B cell (primary cell): ENCODE data around the gene RAD51AP2. TPM values are rescaled to one million over a fixed set of nuclear protein-coding genes. Genes with fewer than 3 reads are reported as not detected.
"Not testable (repeated sequence)": the region's sequence is repeated elsewhere in the genome, so short reads cannot be mapped to it uniquely, and the experiment has no call there.

Experiments used
- ATAC-seq: fragments of 200-7000 bp; cut with Tn5 transposase; one replicate; pipeline ENCODE4 v1.10.0; 2021; ENCODE audit warnings: low read depth, mild to moderate bottlenecking, moderate number of reproducible peaks, moderate library complexity
- CTCF ChIA-PET: fragments of 350-600 bp; sonication (Branson Sonifier 250); formaldehyde crosslinking; loops from one replicate; lab custom pipeline; 2021; ENCODE audit warnings: antibody characterized with exemption, inconsistent platforms; lab: Charles Lee
- POLR2A ChIA-PET: fragments of 350-600 bp; sonication (Branson Sonifier 250); formaldehyde crosslinking; loops from one replicate; lab custom pipeline; 2021; ENCODE audit warnings: antibody characterized with exemption; lab: Charles Lee
- DNase-seq: peaks from one replicate; pipeline ENCODE4 v3.0.0; 2013
- H2AFZ ChIP-seq: 2 replicates; pipeline ENCODE4 v1.6.1; 2012; ENCODE audit warnings: mild to moderate bottlenecking, low read depth, low read length; ENCODE audit not compliant: insufficient read depth, poor library complexity, severe bottlenecking
- H3K27ac ChIP-seq, 2 donors: 1 replicate in 1 of 2; 2 replicates in 1 of 2; pipeline ENCODE4 v1.5.1; 2012 to 2013; ENCODE audit warnings: low read length in 2 of 2, mild to moderate bottlenecking in 2 of 2, moderate library complexity in 1 of 2
- H3K27me3 ChIP-seq, 4 experiments: fragments of 200-600 bp in 1 of 4; sonication (generic) in 1 of 4; replicated peaks in 1 of 4; 1 replicate in 2 of 4; 2 replicates in 2 of 4; pipeline versions ENCODE4 v1.6.1 to v1.7.0; 2013 to 2016; ENCODE audit warnings: low read length in 3 of 4, mild to moderate bottlenecking in 2 of 4, mixed read lengths in 1 of 4, moderate library complexity in 1 of 4; ENCODE audit not compliant: insufficient read depth in 4 of 4, control insufficient read depth in 3 of 4; ENCODE audit errors: control extremely low read depth in 1 of 4
- H3K36me3 ChIP-seq, 2 experiments: replicated peaks in 1 of 2; 1 replicate in 1 of 2; 2 replicates in 1 of 2; pipeline versions ENCODE4 v1.6.1 to v1.7.1; 2013; ENCODE audit warnings: low read length in 1 of 2; ENCODE audit not compliant: insufficient read depth in 2 of 2, control insufficient read depth in 1 of 2; ENCODE audit errors: control extremely low read depth in 1 of 2, extremely low read depth in 1 of 2
- H3K4me1 ChIP-seq, 2 donors: fragments of 200-600 bp in 1 of 2; sonication (generic) in 1 of 2; 1 replicate in 1 of 2; 2 replicates in 1 of 2; pipeline versions ENCODE4 v1.5.1 to v1.6.1; 2013 to 2017; ENCODE audit warnings: low read length in 2 of 2; ENCODE audit not compliant: control insufficient read depth in 2 of 2, insufficient read depth in 2 of 2
- H3K4me2 ChIP-seq: replicated peaks from 2 replicates; pipeline ENCODE3; 2012; ENCODE audit warnings: mild to moderate bottlenecking, low read depth, low read length; ENCODE audit not compliant: poor library complexity, severe bottlenecking
- H3K4me3 ChIP-seq, 5 experiments: fragments of 200-600 bp in 1 of 5; sonication (generic) in 1 of 5; 1 replicate in 3 of 5; 2 replicates in 2 of 5; pipeline versions ENCODE4 v1.5.1 to v1.7.0; 2011 to 2016; ENCODE audit warnings: low read length in 4 of 5, mild to moderate bottlenecking in 4 of 5, low read depth in 2 of 5, control low read depth in 1 of 5, moderate library complexity in 1 of 5; ENCODE audit not compliant: insufficient read depth in 1 of 5; ENCODE audit errors: control extremely low read depth in 1 of 5, extremely low read depth in 1 of 5
- H3K79me2 ChIP-seq: fragments of 200-600 bp; sonication (generic); one replicate; pipeline ENCODE4 v1.6.0; 2016; ENCODE audit warnings: low read length; ENCODE audit not compliant: control insufficient read depth, insufficient read depth
- H3K9ac ChIP-seq: fragments of 200-600 bp; sonication (generic); 2 replicates; pipeline ENCODE4 v1.6.1; 2017; ENCODE audit warnings: mild to moderate bottlenecking, low read length, moderate library complexity
- H3K9me3 ChIP-seq, 3 donors: one replicate each; pipeline versions ENCODE4 v1.6.1 to v1.7.1; 2013; ENCODE audit warnings: low read length in 2 of 3; ENCODE audit not compliant: control insufficient read depth in 2 of 3, insufficient read depth in 1 of 3; ENCODE audit errors: control extremely low read depth in 1 of 3
- H4K20me1 ChIP-seq: 2 replicates; pipeline ENCODE4 v1.6.0; 2012; ENCODE audit warnings: mild to moderate bottlenecking, low read length; ENCODE audit not compliant: insufficient read depth, control insufficient read depth, poor library complexity, severe bottlenecking
- H3K27ac Mint-ChIP-seq: one replicate; pipeline ENCODE4 v1.8.0; 2021; ENCODE audit warnings: mixed read lengths
- H3K27me3 Mint-ChIP-seq: one replicate; pipeline ENCODE4 v1.8.0; 2021; ENCODE audit warnings: mixed read lengths
- H3K4me1 Mint-ChIP-seq: one replicate; pipeline ENCODE4 v1.8.0; 2021; ENCODE audit warnings: mixed read lengths
- H3K4me3 Mint-ChIP-seq: one replicate; pipeline ENCODE4 v1.8.0; 2021; ENCODE audit warnings: mixed read lengths
- H3K9me3 Mint-ChIP-seq: one replicate; pipeline ENCODE4 v1.8.0; 2022; ENCODE audit warnings: mixed read lengths; ENCODE audit not compliant: insufficient read depth
- CTCF ChIP-seq: fragments of 200-600 bp; IDR thresholded peaks from one replicate; pipeline ENCODE4 v1.8.0; 2022; ENCODE audit warnings: antibody characterized with exemption, mild to moderate bottlenecking
- EZH2 ChIP-seq: IDR thresholded peaks from 2 replicates; pipeline ENCODE4 v1.6.1; 2012; ENCODE audit warnings: borderline replicate concordance, low read depth, mild to moderate bottlenecking, moderate library complexity, low read length; ENCODE audit not compliant: insufficient read depth, poor library complexity, severe bottlenecking
- WGBS: methylation state at CpG from one replicate; pipeline ENCODE4 v1.1.5; 2013; ENCODE audit warnings: missing lambda C conversion rate; ENCODE audit not compliant: insufficient coverage; 5-methylcytosine and 5-hydroxymethylcytosine counted together
- intact Hi-C: fragments of 100-400 bp; cut with micrococcal nuclease; formaldehyde crosslinking; loops from one replicate; pipeline ENCODE4 v1.10.0; 2022
- polyA plus RNA-seq: library from polyadenylated mRNA; depleted of rRNA; stranded (reverse); fragments of >200 nt; gene quantifications from 2 replicates; pipeline ENCODE4 v1.2.3, GENCODE V29; 2012
- total RNA-seq, 2 donors: library from RNA; stranded (reverse); fragments of 120-200 nt in 1 of 2; gene quantifications; 1 replicate in 1 of 2; 2 replicates in 1 of 2; pipeline versions ENCODE4 v1.2.3 to v1.2.4, GENCODE V29; 2013 to 2022

Gene RAD51AP2
- total and polyA plus RNA-seq, 2 donors (not counting 1 experiment from before 2014, with no cell fraction given): not detected

GRCh38 chr2:17488610-17489009 lies 29.6 kb downstream of the RAD51AP2 start:
- CTCF ChIA-PET, ATAC-seq, H3K27ac Mint-ChIP-seq, H3K4me1 Mint-ChIP-seq, H3K27me3 ChIP-seq, H3K9ac ChIP-seq, H3K4me1 ChIP-seq, H3K36me3 ChIP-seq, H3K9me3 ChIP-seq, H3K9me3 Mint-ChIP-seq, H2AFZ ChIP-seq, H3K4me3 ChIP-seq, H3K79me2 ChIP-seq, H3K4me3 Mint-ChIP-seq, H3K27ac ChIP-seq, H4K20me1 ChIP-seq, H3K27me3 Mint-ChIP-seq, DNase-seq, H3K4me2 ChIP-seq, intact Hi-C loops, POLR2A ChIA-PET: not testable (repeated sequence)
- 100% methylated on average over 2 of the region's 4 CpGs for WGBS

- Histone ChIP-seq H3K36me3 (no peaks in the 10 kb centered on the region), H2AFZ (no peak overlapping the region), H3K27ac (no peak overlapping the region), H3K4me1 (no peaks in the 10 kb centered on the region), H3K4me2 (no peak overlapping the region), H3K9ac (no peak overlapping the region), H3K27me3 (no peaks in the 10 kb centered on the region), H3K4me3 (no peak overlapping the region), H3K9me3 (no peaks in the 10 kb centered on the region), H4K20me1 (no peaks in the 10 kb centered on the region), H3K79me2 (no peaks in the 10 kb centered on the region)
- Mint-ChIP-seq H3K4me1 (no peaks in the 10 kb centered on the region), H3K4me3 (no peak overlapping the region), H3K27me3 (peaks cover 4% of the 10 kb centered on the region), H3K9me3 (no peaks in the 10 kb centered on the region), H3K27ac (no peak overlapping the region)
- ATAC-seq (no peak), DNase-seq (no peak)
- ChIA-PET POLR2A (no interaction called here), CTCF (interaction anchor here (0.6 kb wide), 1 partner anchor 11 kb away, joined by 3 read pairs; no protein-coding TSS in a partner anchor)
- no CpG with 5 or more reads among the region's 1 CpG for WGBS
- intact Hi-C loops: no loop called here
- TF ChIP-seq EZH2 (no peak), CTCF (no peak)
Observed at GRCh38 chr2:17483496-17483895, 34.7 kb downstream of the RAD51AP2 start.
